Measurements from ENCODE around the gene DCAF4. TPM values are rescaled to one million over a fixed set of nuclear protein-coding genes. Genes with fewer than 3 reads are reported as not detected.
"Not testable (repeated sequence)": the region's sequence is repeated elsewhere in the genome, so short reads cannot be mapped to it uniquely, and the experiment has no call there.

Gene DCAF4
- total RNA-seq, 2 experiments from 2014 or later = 13.6 to 15.6 TPM

DNA sequence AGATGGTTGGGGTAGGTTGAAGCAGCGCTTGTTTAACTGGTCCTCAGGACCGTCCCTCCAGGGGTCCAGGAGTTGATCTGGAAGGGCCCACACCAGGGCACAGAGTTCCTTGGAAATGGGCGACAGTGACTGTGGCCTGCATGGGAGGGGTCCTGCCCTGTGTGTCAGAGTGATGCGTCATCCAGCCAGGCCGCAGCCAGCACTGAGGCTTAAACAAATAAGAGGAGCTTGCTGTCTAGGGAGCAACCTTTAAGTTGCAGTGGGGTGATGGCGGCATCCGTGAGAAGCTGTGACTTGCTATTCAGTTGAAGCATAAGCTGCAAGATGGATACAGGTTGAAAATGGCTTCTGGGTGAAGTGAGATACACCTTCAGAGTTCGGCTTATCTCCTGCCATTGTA, 20.2 kb downstream of the DCAF4 start:
- Mint-ChIP-seq H3K27ac (no peak overlapping the region), H3K36me3 (ENCODE audit: low read depth) (peaks cover 23% of the 10 kb centered on the region)

DNA sequence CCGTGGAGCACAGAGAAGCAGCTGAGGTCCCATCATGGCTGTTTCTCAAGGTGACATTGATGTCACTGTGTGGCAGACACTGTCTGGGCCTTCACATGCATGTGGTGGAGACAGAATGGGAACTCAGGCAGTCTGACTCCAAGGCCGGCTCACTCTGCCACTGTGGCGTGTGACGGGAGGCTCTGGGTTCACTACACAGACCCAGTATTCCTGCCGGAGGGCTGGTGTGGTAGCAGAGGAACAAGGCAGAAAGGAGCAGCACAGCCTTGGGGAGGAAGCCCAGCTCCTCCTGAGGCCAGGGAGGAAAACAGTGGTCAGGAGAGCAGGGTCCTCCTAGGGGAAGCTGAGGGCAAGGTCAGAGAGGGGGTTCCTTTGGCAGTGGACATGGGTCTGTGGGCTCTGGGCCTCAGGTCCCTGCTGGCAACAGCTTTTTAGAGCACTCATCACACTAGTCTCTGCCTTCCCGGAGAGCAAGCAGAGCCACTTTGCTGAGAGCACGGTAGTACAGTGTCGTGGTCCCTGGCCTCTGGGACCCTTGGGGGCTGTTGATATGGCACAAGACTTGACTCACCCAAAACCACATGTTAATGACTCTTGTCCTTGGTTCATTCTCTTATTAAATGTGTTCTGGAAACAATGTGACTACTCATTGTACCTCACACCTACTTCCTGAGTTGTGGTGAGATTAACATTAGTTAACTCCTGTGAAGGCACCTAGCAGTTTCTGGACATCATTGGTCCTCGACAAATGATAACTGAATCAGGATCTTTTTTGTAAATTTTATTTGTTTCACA, 21.3 kb downstream of the DCAF4 start:
- peaks cover 19% of the 10 kb centered on the region for H3K4me1 Mint-ChIP-seq
- POLR2A ChIA-PET = interaction anchor here (1.0 to 1.3 kb wide), 2 partner anchors 38 to 471 kb away, joined by 3 read pairs; no protein-coding TSS in a partner anchor
- no peak overlapping the region for H3K4me3 Mint-ChIP-seq
- no peak overlapping the region for H3K27ac Mint-ChIP-seq
- H3K36me3 Mint-ChIP-seq (ENCODE audit: low read depth) = peaks cover 16% of the 10 kb centered on the region
- CTCF ChIA-PET = interaction anchor here (0.5 to 4.2 kb wide), 23 partner anchors 8 to 508 kb away, joined by 3 to 97 read pairs (median 4); partner anchors contain the start of genes DCAF4, DPF3 and RBM25
- no peaks in the 10 kb centered on the region for H3K27me3 Mint-ChIP-seq
- no peaks in the 10 kb centered on the region for H3K9me3 Mint-ChIP-seq
- DNase-seq = no peak

More for the DNA sequence above, 20.2 kb downstream of the DCAF4 start:
- no peak for DNase-seq
- Mint-ChIP-seq H3K4me3 (no peak overlapping the region), H3K4me1 (peaks cover 19% of the 10 kb centered on the region), H3K27me3 (no peaks in the 10 kb centered on the region), H3K9me3 (no peaks in the 10 kb centered on the region)
- CTCF ChIA-PET = interaction anchor here (0.5 to 4.2 kb wide), 2 partner anchors 37 to 431 kb away, joined by 3 to 97 read pairs; no protein-coding TSS in a partner anchor
- POLR2A ChIA-PET = interaction anchor here (1.0 kb wide), 1 partner anchor 470 kb away, joined by 3 read pairs; no protein-coding TSS in a partner anchor

DNA sequence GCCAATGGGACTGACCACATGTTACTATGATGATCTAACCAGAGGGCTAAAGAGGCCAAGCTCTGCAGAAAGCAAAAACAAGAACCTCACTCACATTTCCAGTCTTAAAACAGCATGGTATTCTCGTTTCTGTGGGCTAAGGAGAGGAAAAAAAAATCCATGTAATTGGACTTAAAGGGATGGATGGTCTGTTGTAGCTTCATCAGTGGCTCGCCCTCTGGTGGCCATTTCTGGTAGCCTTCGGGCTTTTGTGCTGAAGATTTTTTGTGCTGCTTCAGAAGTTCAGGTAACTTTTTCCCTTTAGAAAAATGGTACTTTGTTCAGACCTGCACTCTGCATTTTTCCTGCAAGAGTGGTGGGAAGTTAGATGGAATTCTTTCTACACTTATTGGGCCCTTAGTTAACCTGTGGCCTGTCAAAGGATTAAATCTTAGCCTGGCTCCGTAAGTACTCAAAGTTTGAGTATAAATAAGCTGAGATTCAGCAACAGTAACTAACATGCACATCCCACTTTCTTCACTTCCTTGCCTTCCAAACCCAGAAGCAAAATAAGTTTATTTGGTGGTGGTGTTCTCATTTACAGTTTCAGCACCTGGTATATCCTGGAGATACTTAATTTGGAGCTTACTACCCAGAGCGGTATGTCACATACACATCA, 22.3 kb downstream of the DCAF4 start:
- CTCF ChIA-PET = interaction anchor here (0.9 to 4.2 kb wide), 24 partner anchors 9 to 509 kb away, joined by 3 to 97 read pairs (median 5); partner anchors contain the start of genes DCAF4, DPF3 and RBM25
- no peak overlapping the region for H3K27ac Mint-ChIP-seq

DNA sequence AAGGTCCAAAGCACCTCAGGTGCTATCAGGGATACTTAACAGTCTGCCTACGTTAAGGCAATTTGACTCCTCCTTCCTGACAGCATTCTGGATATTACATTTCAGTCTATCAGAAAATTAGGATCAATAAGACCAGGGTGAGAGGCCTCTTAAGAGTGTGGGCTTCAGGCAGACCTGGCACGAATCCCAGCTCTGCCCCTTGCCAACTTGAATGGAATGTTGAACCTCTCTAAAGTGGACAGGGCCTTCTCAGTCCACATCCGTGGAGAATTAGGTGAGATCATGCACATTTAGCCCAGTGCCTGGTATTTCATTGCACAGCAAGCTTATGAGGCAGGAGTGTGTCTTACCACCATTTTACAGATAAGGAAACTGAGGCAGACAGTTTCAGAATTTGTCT, 25.9 kb downstream of the DCAF4 start:
- no peaks in the 10 kb centered on the region for H3K9me3 Mint-ChIP-seq
- peaks cover 12% of the 10 kb centered on the region for H3K36me3 Mint-ChIP-seq (ENCODE audit: low read depth)
- no peak overlapping the region for H3K27ac Mint-ChIP-seq
- ChIA-PET POLR2A (no interaction called here), CTCF (interaction anchor here (0.7 kb wide), 1 partner anchor 438 kb away, joined by 3 read pairs; no protein-coding TSS in a partner anchor)
- H3K4me1 Mint-ChIP-seq = peaks cover 14% of the 10 kb centered on the region
- H3K4me3 Mint-ChIP-seq = no peak overlapping the region
- no peaks in the 10 kb centered on the region for H3K27me3 Mint-ChIP-seq
- no peak for DNase-seq

More for the DNA sequence above, 22.3 kb downstream of the DCAF4 start:
- H3K4me3 Mint-ChIP-seq = no peak overlapping the region
- no peaks in the 10 kb centered on the region for H3K27me3 Mint-ChIP-seq
- H3K36me3 Mint-ChIP-seq (ENCODE audit: low read depth) = peaks cover 8% of the 10 kb centered on the region
- peak; percentile 75 for DNase-seq
- H3K9me3 Mint-ChIP-seq = no peaks in the 10 kb centered on the region
- peaks cover 19% of the 10 kb centered on the region for H3K4me1 Mint-ChIP-seq
- POLR2A ChIA-PET = interaction anchor here (0.8 to 1.4 kb wide), 6 partner anchors 11 to 434 kb away, joined by 3 to 8 read pairs (median 4); no protein-coding TSS in a partner anchor

DNA sequence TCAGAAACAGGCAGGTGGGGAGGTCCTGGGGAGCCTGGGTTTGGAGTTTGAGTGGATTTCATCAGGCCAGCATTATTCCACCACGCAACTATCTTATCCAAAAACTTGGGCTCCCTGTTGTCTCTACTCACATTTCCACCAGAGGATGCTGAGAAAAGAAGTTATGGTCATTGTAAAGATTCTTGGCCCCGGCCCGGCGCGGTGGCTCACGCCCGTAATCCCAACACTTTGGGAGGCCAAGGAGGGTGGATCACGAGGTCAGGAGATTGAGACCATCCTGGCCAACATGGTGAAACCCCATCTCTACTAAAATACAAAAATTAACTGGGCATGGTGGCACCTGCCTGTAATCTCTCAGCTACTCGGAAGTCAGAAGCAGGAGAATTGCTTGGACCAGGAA, 30.5 kb downstream of the DCAF4 start:
- H3K9me3 Mint-ChIP-seq, H3K4me3 Mint-ChIP-seq, H3K27me3 Mint-ChIP-seq, H3K27ac Mint-ChIP-seq, POLR2A ChIA-PET, DNase-seq, H3K4me1 Mint-ChIP-seq: not testable (repeated sequence)
- CTCF ChIA-PET = interaction anchor here (1.7 kb wide), 1 partner anchor 8 kb away, joined by 13 read pairs; no protein-coding TSS in a partner anchor
- H3K36me3 Mint-ChIP-seq (ENCODE audit: low read depth) = peaks cover 15% of the 10 kb centered on the region

DNA sequence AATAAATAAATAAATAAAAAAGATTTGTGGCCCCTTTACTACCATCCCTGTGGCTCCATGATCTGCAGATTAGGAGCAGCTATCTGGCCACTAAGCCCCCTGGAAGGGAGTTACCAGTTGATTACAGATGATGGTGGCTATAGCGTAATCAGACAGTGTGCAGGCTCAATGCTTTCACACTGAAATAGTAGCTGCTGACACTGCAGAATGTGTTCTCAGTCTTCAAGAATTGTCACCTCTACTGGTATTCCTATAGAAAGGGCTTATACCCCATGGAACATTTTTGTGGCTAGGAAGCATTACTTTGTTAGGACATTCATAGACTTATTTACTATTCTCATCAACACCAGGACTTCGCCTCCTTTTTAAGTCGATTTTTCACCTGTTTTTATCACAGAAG, 30.9 kb downstream of the DCAF4 start:
- peaks cover 13% of the 10 kb centered on the region for H3K36me3 Mint-ChIP-seq (ENCODE audit: low read depth)
- no peak overlapping the region for H3K27ac Mint-ChIP-seq
- no peaks in the 10 kb centered on the region for H3K9me3 Mint-ChIP-seq
- no peaks in the 10 kb centered on the region for H3K27me3 Mint-ChIP-seq
- CTCF ChIA-PET = interaction anchor here (1.4 to 1.7 kb wide), 2 partner anchors 9 to 443 kb away, joined by 4 to 13 read pairs; no protein-coding TSS in a partner anchor
- POLR2A ChIA-PET = no interaction called here
- DNase-seq = no peak
- no peaks in the 10 kb centered on the region for H3K4me1 Mint-ChIP-seq
- no peak overlapping the region for H3K4me3 Mint-ChIP-seq

DNA sequence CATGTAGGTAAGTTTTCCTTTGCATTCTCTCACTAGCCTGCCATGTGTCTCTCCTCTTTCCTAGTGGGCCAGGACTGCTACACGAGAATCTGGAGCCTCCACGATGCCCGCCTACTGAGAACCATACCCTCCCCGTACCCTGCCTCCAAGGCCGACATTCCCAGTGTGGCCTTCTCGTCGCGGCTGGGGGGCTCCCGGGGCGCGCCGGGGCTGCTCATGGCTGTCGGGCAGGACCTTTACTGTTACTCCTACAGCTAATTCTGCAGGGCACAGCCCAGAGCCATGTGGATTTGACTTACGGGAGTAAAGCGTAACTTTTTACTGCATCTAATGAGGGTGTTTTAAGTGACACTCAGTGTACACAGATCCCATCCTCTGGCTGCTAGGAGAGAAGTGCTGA, 32.3 kb downstream of the DCAF4 start:
- no peak for DNase-seq
- POLR2A ChIA-PET = no interaction called here
- Mint-ChIP-seq H3K36me3 (ENCODE audit: low read depth) (peaks cover 12% of the 10 kb centered on the region), H3K27me3 (no peaks in the 10 kb centered on the region), H3K27ac (no peak overlapping the region), H3K9me3 (no peaks in the 10 kb centered on the region), H3K4me3 (no peak overlapping the region), H3K4me1 (peaks cover 2% of the 10 kb centered on the region)
- CTCF ChIA-PET = interaction anchor here (1.4 kb wide), 1 partner anchor 445 kb away, joined by 4 read pairs; no protein-coding TSS in a partner anchor

DNA sequence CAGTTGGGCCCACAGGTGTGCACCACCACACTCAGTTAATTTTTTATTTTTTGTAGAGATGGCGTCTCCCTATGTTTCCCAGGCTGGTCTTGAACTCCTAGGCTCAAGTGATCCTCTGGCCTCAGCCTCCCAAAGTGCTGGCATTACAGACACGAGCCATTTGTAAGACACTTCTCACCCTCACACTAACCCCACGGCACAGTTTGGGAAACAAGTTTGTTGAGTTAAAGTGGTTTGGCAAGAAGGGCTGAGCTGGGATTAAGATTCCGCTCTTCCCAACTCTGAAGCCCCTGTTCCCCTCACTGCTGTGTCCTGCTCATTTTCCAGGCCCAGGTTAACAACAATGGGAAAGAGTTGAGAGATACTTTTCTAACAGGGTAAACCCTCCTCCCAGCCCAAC, 34.8 kb downstream of the DCAF4 start:
- H3K27me3 Mint-ChIP-seq; CTCF ChIA-PET; H3K4me3 Mint-ChIP-seq; DNase-seq; POLR2A ChIA-PET; H3K36me3 Mint-ChIP-seq (ENCODE audit: low read depth); H3K27ac Mint-ChIP-seq; H3K9me3 Mint-ChIP-seq: not testable (repeated sequence)
- peaks cover 15% of the 10 kb centered on the region for H3K4me1 Mint-ChIP-seq

DNA sequence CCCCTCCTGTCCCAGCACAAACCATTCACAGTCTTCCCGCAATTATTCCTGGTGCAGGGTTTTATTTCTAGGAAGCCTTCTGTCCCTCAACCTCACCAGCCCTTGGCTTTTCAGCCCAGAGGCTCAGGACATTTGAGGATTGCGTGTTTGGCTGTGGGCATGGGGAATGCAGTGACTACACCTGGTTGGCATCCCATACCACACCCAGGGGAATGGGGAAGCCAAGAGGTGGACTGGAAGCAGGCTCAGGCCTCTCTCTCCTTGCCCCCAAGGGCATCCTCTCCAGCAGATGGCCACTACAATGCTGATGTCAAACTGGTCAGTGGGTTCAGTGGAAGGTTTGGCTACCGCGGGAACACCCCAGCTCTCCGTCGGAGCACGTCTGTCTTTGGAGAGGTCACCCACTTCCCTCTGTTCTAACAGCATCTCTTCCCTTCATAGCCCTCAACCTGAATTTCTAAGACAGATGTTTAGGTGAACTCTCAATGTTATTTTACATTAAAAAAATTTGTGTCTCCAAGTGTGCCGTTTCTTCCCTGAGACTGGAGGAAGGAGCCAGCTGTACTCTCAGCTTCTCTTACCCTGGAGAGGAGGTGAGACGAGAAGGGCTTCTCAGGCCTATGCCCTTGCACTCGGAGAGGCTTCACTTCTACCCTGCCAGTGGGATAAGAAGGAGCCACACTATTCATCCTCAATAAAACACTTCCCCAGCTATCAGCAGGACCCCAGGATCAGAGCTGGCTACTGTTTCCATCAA, 35.5 kb downstream of the DCAF4 start:
- H3K27ac Mint-ChIP-seq = no peak overlapping the region
- ChIA-PET CTCF (interaction anchor here (1.7 kb wide), 1 partner anchor 13 kb away, joined by 6 read pairs; no protein-coding TSS in a partner anchor), POLR2A (no interaction called here)
- H3K4me1 Mint-ChIP-seq = peaks cover 15% of the 10 kb centered on the region
- no peak for DNase-seq
- H3K36me3 Mint-ChIP-seq (ENCODE audit: low read depth) = peaks cover 7% of the 10 kb centered on the region
- no peak overlapping the region for H3K4me3 Mint-ChIP-seq
- H3K9me3 Mint-ChIP-seq = no peaks in the 10 kb centered on the region
- no peaks in the 10 kb centered on the region for H3K27me3 Mint-ChIP-seq

DNA sequence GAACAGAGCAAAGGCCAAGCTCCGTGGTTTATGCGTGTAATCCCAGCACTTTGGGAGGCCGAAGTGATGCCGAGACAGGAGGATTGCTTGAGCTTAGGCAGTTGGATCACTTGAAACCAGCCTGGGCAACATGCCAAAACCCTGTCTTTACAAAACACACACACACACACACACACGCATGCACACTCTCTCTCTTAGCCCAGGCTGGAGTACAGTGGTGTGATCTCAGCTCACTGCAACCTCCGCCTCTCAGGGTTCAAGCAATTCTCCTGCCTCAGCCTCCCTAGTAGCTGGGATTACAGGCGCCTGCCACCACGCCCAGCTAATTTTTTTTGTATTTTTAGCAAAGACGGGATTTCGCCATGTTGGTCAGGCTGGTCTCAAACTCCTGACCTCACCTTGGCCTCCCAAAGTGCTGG, 36.1 kb downstream of the DCAF4 start:
- H3K36me3 Mint-ChIP-seq (ENCODE audit: low read depth); H3K4me3 Mint-ChIP-seq; H3K27me3 Mint-ChIP-seq; H3K9me3 Mint-ChIP-seq; DNase-seq; H3K27ac Mint-ChIP-seq; POLR2A ChIA-PET: not testable (repeated sequence)
- CTCF ChIA-PET = interaction anchor here (1.7 kb wide), 1 partner anchor 14 kb away, joined by 6 read pairs; no protein-coding TSS in a partner anchor
- H3K4me1 Mint-ChIP-seq = peaks cover 15% of the 10 kb centered on the region

DNA sequence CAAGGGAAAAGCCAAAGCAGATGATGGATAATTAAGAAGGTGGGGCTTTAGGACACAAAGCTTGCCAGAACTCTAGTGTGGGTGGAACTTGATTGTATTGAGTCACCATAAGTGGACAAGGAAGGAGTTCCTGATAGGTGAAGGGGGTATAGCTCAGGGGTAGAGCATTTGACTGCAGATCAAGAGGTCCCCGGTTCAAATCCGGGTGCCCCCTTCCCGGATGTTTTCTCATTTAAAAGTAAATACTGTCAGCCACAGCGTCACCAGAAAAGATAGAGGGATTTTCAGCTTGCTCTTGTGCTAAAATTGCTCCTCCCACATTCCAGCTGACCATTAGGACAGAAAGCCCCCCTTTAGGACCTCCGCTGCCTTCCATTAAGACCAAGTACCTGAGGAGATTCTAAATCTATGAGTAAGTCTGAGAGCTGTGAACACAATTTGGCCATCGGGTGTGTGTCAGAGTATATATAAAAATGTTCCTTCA, 36.6 kb downstream of the DCAF4 start:
- no peaks in the 10 kb centered on the region for H3K9me3 Mint-ChIP-seq
- H3K27me3 Mint-ChIP-seq = no peaks in the 10 kb centered on the region
- H3K36me3 Mint-ChIP-seq (ENCODE audit: low read depth) = peaks cover 7% of the 10 kb centered on the region
- DNase-seq = no peak
- H3K4me3 Mint-ChIP-seq = no peak overlapping the region
- CTCF ChIA-PET = interaction anchor here (1.7 kb wide), 1 partner anchor 14 kb away, joined by 6 read pairs; no protein-coding TSS in a partner anchor
- H3K4me1 Mint-ChIP-seq = peaks cover 15% of the 10 kb centered on the region
- POLR2A ChIA-PET = no interaction called here
- no peak overlapping the region for H3K27ac Mint-ChIP-seq

DNA sequence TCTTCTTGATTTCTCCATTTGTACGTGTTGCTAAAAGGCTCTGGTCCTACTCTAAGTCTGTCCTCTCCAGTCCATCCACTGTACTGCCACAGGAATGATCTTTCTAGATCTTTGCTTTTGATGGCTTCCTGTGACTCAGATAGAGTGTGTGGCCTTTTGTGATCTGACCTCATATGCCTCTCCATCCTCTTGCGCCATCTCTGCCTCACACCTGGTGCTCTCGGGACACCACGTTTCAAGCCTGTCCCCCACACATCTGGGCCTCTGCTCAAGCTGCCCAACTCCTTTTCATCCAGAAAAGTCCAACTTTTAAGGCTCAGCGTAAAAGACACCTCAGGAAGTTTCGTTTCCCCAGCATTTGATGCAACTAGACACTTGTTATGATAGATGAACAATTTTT, 39.0 kb downstream of the DCAF4 start:
- no peaks in the 10 kb centered on the region for H3K27me3 Mint-ChIP-seq
- H3K27ac Mint-ChIP-seq = no peak overlapping the region
- no peak overlapping the region for H3K4me3 Mint-ChIP-seq
- H3K4me1 Mint-ChIP-seq = peaks cover 15% of the 10 kb centered on the region
- peaks cover 12% of the 10 kb centered on the region for H3K36me3 Mint-ChIP-seq (ENCODE audit: low read depth)
- DNase-seq = no peak
- H3K9me3 Mint-ChIP-seq = no peaks in the 10 kb centered on the region
- ChIA-PET CTCF (interaction anchor here (1.1 kb wide), 1 partner anchor 16 kb away, joined by 5 read pairs; no protein-coding TSS in a partner anchor), POLR2A (no interaction called here)

Measured in activated CD4-positive, alpha-beta memory T cell treated with anti-CD3 and anti-CD28 coated beads, Interleukin-2, amount 10 ng/mL, durations not matched to agents 7 days and 5 days (primary cell).